A673 (cell line): ENCODE results near the gene IDNK. TPM values are rescaled to one million over a fixed set of nuclear protein-coding genes. Genes with fewer than 3 reads are reported as not detected.

Experiments
- Bru-seq: library from RNA; stranded (reverse); fragments of 400-500 nt; gene quantifications from one replicate; lab custom pipeline; 2021; lab: Mats Ljungman, UMichigan
- BruChase-seq, 2 experiments: library from RNA; stranded (reverse); fragments of 400-500 nt; gene quantifications; one replicate each; lab custom pipeline; 2021; lab: Mats Ljungman, UMichigan
- BruUV-seq: library from RNA; stranded (reverse); fragments of 400-500 nt; replicated peaks from 2 replicates; lab custom pipeline; 2021; lab: Mats Ljungman, UMichigan
- CTCF ChIA-PET: fragments of 300-600 bp; sonication (Branson Sonifier 250); formaldehyde crosslinking; loops from one replicate; lab custom pipeline; 2022; ENCODE audit warnings: antibody characterized with exemption; lab: Charles Lee
- POLR2A ChIA-PET: fragments of 300-600 bp; sonication (Branson Sonifier 250); formaldehyde crosslinking; loops from one replicate; lab custom pipeline; 2022; ENCODE audit warnings: antibody characterized with exemption; ENCODE audit not compliant: low non-redundant PET; lab: Charles Lee
- DNase-seq: peaks from one replicate; pipeline ENCODE4 v3.0.0-alpha.2; 2015; ENCODE audit warnings: low spot score
- H3K27ac ChIP-seq: fragments of 200-600 bp; sonication (generic); 2 replicates; pipeline ENCODE4 v1.5.1; 2016; ENCODE audit warnings: mixed run types, low read depth, mild to moderate bottlenecking, mixed read lengths, antibody characterized with exemption, low read length; ENCODE audit not compliant: poor library complexity, severe bottlenecking
- H3K27me3 ChIP-seq: fragments of 200-600 bp; sonication (generic); replicated peaks from 2 replicates; pipeline ENCODE4 v1.6.1; 2017; ENCODE audit warnings: mixed run types, low read depth, mild to moderate bottlenecking, mixed read lengths, antibody characterized with exemption, low read length; ENCODE audit not compliant: insufficient read depth, poor library complexity
- H3K36me3 ChIP-seq: fragments of 200-600 bp; sonication (generic); 2 replicates; pipeline ENCODE4 v1.6.1; 2016; ENCODE audit warnings: mixed run types, mild to moderate bottlenecking, mixed read lengths, antibody characterized with exemption, low read length; ENCODE audit not compliant: insufficient read depth, poor library complexity, severe bottlenecking
- H3K4me1 ChIP-seq: fragments of 200-600 bp; sonication (generic); 2 replicates; pipeline ENCODE4 v1.6.1; 2017; ENCODE audit warnings: mixed run types, mild to moderate bottlenecking, mixed read lengths, antibody characterized with exemption, low read length; ENCODE audit not compliant: insufficient read depth, poor library complexity, severe bottlenecking
- H3K4me3 ChIP-seq: fragments of 200-600 bp; sonication (generic); 2 replicates; pipeline ENCODE4 v1.5.1; 2016; ENCODE audit warnings: low read depth, mixed run types, mild to moderate bottlenecking, mixed read lengths, low read length; ENCODE audit not compliant: poor library complexity, severe bottlenecking
- H3K9me3 ChIP-seq: fragments of 200-600 bp; sonication (generic); 2 replicates; pipeline ENCODE4 v1.6.1; 2016; ENCODE audit warnings: mixed run types, low read depth, mild to moderate bottlenecking, mixed read lengths, antibody characterized with exemption, low read length; ENCODE audit not compliant: poor library complexity, severe bottlenecking
- EZH2 ChIP-seq: fragments of 200-600 bp; sonication (generic); IDR thresholded peaks from 2 replicates; pipeline ENCODE4 v1.6.1; 2017; ENCODE audit warnings: borderline replicate concordance, low read depth, mild to moderate bottlenecking, mixed read lengths, antibody characterized with exemption, low read length; ENCODE audit not compliant: poor library complexity, severe bottlenecking
- intact Hi-C: fragments of 100-400 bp; cut with micrococcal nuclease; formaldehyde crosslinking; loops from one replicate; pipeline ENCODE4 v1.10.0; 2022; ENCODE audit not compliant: unreplicated experiment
- long read RNA-seq: library from polyadenylated mRNA; stranded (forward); transcript quantifications from one replicate; pipeline ENCODE4 v2.0.0, GENCODE V29; 2022
- total RNA-seq: library from RNA; stranded (reverse); gene quantifications from 2 replicates; pipeline ENCODE4 v1.2.3, GENCODE V29; 2021
- TF ChIP-seq, protein P1 (sequence below): fragments of 300-800, 200-600 bp; sonication (generic); conservative IDR thresholded peaks from 2 replicates; pipeline ENCODE4 v1.5.1; 2017; ENCODE audit warnings: low read depth, mild to moderate bottlenecking, antibody characterized with exemption, low read length, moderate library complexity, mixed read lengths

The IDNK gene
- total RNA-seq (1.6 and 1.7 TPM in 2 replicates), Bru-seq, nascent RNA (percentile 47 among the genes with signal in this experiment), BruChase-seq, experiment 1, labeled RNA remaining after a 2-hour chase (percentile 28 among the genes with signal in this experiment), BruChase-seq, experiment 2, labeled RNA remaining after a 6-hour chase (percentile 29 among the genes with signal in this experiment)
- long read RNA-seq, partial matches to known transcripts = 0 of 8 reads
- long read RNA-seq, other reads (novel, unspliced or antisense) = 5 of 8 reads

DNA sequence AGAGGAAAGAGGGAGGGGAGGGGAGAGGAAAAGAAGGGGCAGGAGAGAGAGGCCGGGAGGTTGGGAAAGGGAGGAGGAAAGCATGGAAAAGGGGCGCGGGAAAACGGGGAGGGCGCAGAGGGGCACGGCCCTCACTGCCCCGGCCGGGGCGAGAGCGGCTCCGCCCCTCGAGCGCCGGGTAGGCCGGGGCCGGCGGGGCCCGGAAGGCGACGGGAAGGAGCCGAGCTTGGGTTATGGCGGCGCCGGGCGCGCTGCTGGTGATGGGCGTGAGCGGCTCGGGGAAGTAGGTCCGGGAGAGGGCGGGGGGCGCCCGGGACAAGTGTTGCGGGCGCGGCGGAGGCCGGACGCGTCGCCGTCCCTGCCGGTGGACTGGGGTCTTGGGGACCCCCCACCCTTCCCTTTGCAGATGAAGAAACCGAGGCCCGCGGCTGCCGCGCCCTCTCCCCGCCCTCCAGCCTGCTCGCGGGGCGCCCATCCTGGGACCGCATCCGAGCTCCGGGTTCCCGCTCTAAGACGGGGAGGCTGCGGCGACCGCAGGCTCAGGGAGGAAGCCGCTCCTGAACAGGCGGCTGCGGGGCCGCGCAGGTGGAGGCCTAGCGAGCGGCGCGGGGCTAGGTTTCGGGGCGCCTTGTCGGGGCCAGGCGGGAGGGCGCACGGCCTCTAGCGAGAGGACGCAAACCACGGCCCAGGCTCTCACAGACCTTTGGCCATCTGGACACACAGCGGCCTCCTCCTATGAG lies at the start of gene IDNK:
Gene IDNK, plus strand, starts transcription at position 205 of the 740 bp plus-strand sequence. Its CDS starts 29 bp downstream, at position 234.
- peaks cover 19% of the 10 kb centered on the region for H3K4me1 ChIP-seq
- TF ChIP-seq EZH2 = no peak
- TF ChIP-seq, protein P1, sequence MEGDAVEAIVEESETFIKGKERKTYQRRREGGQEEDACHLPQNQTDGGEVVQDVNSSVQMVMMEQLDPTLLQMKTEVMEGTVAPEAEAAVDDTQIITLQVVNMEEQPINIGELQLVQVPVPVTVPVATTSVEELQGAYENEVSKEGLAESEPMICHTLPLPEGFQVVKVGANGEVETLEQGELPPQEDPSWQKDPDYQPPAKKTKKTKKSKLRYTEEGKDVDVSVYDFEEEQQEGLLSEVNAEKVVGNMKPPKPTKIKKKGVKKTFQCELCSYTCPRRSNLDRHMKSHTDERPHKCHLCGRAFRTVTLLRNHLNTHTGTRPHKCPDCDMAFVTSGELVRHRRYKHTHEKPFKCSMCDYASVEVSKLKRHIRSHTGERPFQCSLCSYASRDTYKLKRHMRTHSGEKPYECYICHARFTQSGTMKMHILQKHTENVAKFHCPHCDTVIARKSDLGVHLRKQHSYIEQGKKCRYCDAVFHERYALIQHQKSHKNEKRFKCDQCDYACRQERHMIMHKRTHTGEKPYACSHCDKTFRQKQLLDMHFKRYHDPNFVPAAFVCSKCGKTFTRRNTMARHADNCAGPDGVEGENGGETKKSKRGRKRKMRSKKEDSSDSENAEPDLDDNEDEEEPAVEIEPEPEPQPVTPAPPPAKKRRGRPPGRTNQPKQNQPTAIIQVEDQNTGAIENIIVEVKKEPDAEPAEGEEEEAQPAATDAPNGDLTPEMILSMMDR = no peak
- no peaks in the 10 kb centered on the region for H3K36me3 ChIP-seq
- peak; percentile 23 for DNase-seq
- peak within 1 kb of the TSS; percentile 68 for H3K4me3 ChIP-seq
- H3K9me3 ChIP-seq = no peaks in the 10 kb centered on the region
- POLR2A ChIA-PET = interaction anchor here (0.8 kb wide), 1 partner anchor 10 kb away, joined by 4 read pairs; no protein-coding TSS in a partner anchor
- CTCF ChIA-PET = interaction anchor here (1.6 kb wide), 1 partner anchor 289 kb away, joined by 3 read pairs; no protein-coding TSS in a partner anchor
- peak within 1 kb of the TSS; percentile 89 for H3K27ac ChIP-seq
- H3K27me3 ChIP-seq = no peaks in the 10 kb centered on the region
- BruUV-seq = no TSS peak
- intact Hi-C loops = loop anchor here (2.0 to 5.0 kb wide), 3 partner anchors 86 to 639 kb away; no protein-coding TSS in a partner anchor

DNA sequence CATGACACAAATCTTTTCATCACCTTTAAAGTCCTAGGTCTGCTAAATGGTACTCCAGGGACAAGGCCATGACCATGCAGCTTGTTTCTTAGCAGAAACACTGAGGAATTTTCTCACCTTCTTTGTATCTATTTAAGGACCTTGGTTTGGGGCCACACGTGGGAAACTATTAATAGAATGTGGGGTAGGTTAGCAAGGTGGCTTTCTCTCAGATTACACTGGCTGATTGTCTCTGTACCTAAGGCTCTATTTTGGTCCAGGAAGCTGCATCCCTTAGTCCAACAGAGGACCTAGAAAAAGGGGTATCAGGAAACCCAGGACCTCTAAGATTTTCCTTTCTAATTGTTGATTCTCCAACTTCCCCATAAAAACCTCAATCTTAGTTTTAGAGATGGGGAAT lies 48.5 kb upstream of the IDNK start:
- Histone ChIP-seq H3K27ac (no peak overlapping the region), H3K4me1 (no peaks in the 10 kb centered on the region), H3K4me3 (no peak overlapping the region), H3K27me3 (peaks cover 5% of the 10 kb centered on the region), H3K9me3 (peaks cover 12% of the 10 kb centered on the region), H3K36me3 (no peaks in the 10 kb centered on the region)
- intact Hi-C loops = no loop called here
- POLR2A ChIA-PET = no interaction called here
- BruUV-seq = no TSS peak
- DNase-seq = no peak
- TF ChIP-seq, protein P1 = no peak
- no peak for TF ChIP-seq EZH2
- CTCF ChIA-PET = no interaction called here

DNA sequence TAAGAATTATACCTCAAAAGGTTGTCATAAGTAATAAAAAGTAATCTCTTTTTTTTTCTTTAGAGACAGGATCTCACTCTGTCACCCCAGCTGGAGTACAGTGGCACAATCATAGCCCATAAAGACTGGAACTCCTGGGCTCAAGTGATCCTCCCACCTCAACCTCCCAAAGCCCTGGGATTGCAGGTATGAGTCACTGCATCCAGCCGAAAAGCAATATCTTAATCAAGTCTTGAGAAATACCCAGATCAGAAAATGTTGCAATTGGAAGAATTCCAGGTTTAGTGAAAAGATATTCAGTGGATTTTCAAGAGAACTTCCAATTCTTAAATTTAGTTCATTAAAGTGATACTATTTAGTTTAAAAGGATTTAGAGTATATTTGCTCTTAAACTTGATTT lies 40.9 kb upstream of the IDNK start:
- no peak overlapping the region for H3K27ac ChIP-seq
- H3K27me3 ChIP-seq = peaks cover 1% of the 10 kb centered on the region
- no peaks in the 10 kb centered on the region for H3K36me3 ChIP-seq
- CTCF ChIA-PET = no interaction called here
- POLR2A ChIA-PET = no interaction called here
- no peak overlapping the region for H3K4me3 ChIP-seq
- no peaks in the 10 kb centered on the region for H3K4me1 ChIP-seq
- BruUV-seq = no TSS peak
- TF ChIP-seq EZH2 = no peak
- TF ChIP-seq, protein P1 = no peak
- intact Hi-C loops = no loop called here
- no peak for DNase-seq
- peaks cover 13% of the 10 kb centered on the region for H3K9me3 ChIP-seq
